ENCODE data around the gene GSTM2.

The GSTM2 gene

GRCh38 chr1:109626682-109627408 lies 41.0 kb upstream of the GSTM2 start:
- TF ChIP-seq ZFP30 (CRISPR knock-in tag; IDR thresholded peaks at IDR 0.05) (no peak), OSR1 (CRISPR knock-in tag; IDR thresholded peaks at IDR 0.05) (no peak), BACH2 (CRISPR knock-in tag; IDR thresholded peaks at IDR 0.05; ENCODE audit: borderline replicate concordance) (no peak), ISL1 (CRISPR knock-in tag; IDR thresholded peaks at IDR 0.05) (no peak), CSDC2 (CRISPR knock-in tag; IDR thresholded peaks at IDR 0.05) (no peak), ZNF565 (CRISPR knock-in tag; conservative IDR thresholded peaks at IDR 0.05; ENCODE audit: low read depth) (no peak), ZFP3 (CRISPR knock-in tag; IDR thresholded peaks at IDR 0.05) (no peak), ZNF8 (CRISPR knock-in tag; IDR thresholded peaks at IDR 0.05) (no peak), RARB (CRISPR knock-in tag; IDR thresholded peaks at IDR 0.05) (no peak), TCF4 (CRISPR knock-in tag; IDR thresholded peaks at IDR 0.05; ENCODE audit: borderline replicate concordance) (no peak), GLIS3 (CRISPR knock-in tag; IDR thresholded peaks at IDR 0.05) (no peak), POU6F1 (CRISPR knock-in tag; IDR thresholded peaks at IDR 0.05; ENCODE audit: borderline replicate concordance, low read depth) (no peak), ESRRG (CRISPR knock-in tag; IDR thresholded peaks at IDR 0.05) (no peak)
- TF ChIP-seq, protein P1, sequence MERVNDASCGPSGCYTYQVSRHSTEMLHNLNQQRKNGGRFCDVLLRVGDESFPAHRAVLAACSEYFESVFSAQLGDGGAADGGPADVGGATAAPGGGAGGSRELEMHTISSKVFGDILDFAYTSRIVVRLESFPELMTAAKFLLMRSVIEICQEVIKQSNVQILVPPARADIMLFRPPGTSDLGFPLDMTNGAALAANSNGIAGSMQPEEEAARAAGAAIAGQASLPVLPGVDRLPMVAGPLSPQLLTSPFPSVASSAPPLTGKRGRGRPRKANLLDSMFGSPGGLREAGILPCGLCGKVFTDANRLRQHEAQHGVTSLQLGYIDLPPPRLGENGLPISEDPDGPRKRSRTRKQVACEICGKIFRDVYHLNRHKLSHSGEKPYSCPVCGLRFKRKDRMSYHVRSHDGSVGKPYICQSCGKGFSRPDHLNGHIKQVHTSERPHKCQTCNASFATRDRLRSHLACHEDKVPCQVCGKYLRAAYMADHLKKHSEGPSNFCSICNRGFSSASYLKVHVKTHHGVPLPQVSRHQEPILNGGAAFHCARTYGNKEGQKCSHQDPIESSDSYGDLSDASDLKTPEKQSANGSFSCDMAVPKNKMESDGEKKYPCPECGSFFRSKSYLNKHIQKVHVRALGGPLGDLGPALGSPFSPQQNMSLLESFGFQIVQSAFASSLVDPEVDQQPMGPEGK (CRISPR knock-in tag; IDR thresholded peaks at IDR 0.05; ENCODE audit: borderline replicate concordance) = no peak
- TF ChIP-seq, protein P2, sequence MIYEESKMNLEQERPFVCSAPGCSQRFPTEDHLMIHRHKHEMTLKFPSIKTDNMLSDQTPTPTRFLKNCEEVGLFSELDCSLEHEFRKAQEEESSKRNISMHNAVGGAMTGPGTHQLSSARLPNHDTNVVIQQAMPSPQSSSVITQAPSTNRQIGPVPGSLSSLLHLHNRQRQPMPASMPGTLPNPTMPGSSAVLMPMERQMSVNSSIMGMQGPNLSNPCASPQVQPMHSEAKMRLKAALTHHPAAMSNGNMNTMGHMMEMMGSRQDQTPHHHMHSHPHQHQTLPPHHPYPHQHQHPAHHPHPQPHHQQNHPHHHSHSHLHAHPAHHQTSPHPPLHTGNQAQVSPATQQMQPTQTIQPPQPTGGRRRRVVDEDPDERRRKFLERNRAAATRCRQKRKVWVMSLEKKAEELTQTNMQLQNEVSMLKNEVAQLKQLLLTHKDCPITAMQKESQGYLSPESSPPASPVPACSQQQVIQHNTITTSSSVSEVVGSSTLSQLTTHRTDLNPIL (CRISPR knock-in tag; IDR thresholded peaks at IDR 0.05; ENCODE audit: low read depth) = no peak
- no peak for ATAC-seq

DNA sequence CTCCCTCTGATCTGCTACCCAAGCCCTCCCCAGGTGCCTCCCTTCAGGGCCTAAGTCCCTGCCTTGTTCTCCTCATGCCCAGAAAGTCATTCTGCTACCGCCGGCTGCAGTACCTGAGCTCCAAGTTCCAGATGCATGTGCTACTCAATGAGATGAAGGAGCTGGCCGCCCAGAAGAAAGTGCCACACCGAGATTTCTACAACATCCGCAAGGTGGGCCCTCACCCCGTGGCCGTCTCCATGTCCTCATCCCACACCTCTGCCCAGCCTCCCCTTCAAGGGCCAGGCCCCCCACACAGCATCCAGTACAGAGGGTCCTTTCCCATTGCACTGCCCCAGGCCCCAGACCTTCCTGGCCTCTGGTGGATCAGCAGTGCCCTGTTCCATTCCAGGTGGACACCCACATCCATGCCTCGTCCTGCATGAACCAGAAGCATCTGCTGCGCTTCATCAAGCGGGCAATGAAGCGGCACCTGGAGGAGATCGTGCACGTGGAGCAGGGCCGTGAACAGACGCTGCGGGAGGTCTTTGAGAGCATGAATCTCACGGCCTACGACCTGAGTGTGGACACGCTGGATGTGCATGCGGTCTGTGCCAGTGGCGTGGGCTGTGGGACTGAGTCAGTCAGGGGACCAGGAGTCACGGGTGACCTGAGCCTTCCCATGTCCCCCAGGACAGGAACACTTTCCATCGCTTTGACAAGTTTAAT lies 40.0 kb upstream of the GSTM2 start:
- ATAC-seq = no peak
- TF ChIP-seq PPARA (CRISPR knock-in tag; IDR thresholded peaks at IDR 0.05; ENCODE audit: borderline replicate concordance) (no peak), TSHZ2 (CRISPR knock-in tag; IDR thresholded peaks at IDR 0.05) (no peak), ZNF8 (CRISPR knock-in tag; IDR thresholded peaks at IDR 0.05) (no peak), CSDC2 (CRISPR knock-in tag; IDR thresholded peaks at IDR 0.05) (no peak), RARB (CRISPR knock-in tag; IDR thresholded peaks at IDR 0.05) (no peak), CSRNP3 (CRISPR knock-in tag; IDR thresholded peaks at IDR 0.05) (no peak), ISL1 (CRISPR knock-in tag; IDR thresholded peaks at IDR 0.05) (no peak), SNAI2 (CRISPR knock-in tag; IDR thresholded peaks at IDR 0.05) (no peak), POU6F1 (CRISPR knock-in tag; IDR thresholded peaks at IDR 0.05; ENCODE audit: borderline replicate concordance, low read depth) (no peak), ESRRG (CRISPR knock-in tag; IDR thresholded peaks at IDR 0.05) (no peak)
- TF ChIP-seq, protein P1 (CRISPR knock-in tag; IDR thresholded peaks at IDR 0.05; ENCODE audit: borderline replicate concordance) = no peak

Measured in SK-N-SH treated with all-trans-retinoic acid at 6 μM for 48 hours (cell line).